Cardiac ventricle fibroblast (primary cell): ENCODE results near the gene SHANK3. TPM values are rescaled to one million over a fixed set of nuclear protein-coding genes. Genes with fewer than 3 reads are reported as not detected.

ENCODE experiments used
- total RNA-seq: library from RNA; depleted of rRNA; stranded (reverse); fragments of >200 nt; gene quantifications from 2 replicates; pipeline ENCODE4 v1.2.3, GENCODE V29; 2015

SHANK3 gene
- 2.4 and 2.6 TPM in 2 replicates for total RNA-seq

DNA sequence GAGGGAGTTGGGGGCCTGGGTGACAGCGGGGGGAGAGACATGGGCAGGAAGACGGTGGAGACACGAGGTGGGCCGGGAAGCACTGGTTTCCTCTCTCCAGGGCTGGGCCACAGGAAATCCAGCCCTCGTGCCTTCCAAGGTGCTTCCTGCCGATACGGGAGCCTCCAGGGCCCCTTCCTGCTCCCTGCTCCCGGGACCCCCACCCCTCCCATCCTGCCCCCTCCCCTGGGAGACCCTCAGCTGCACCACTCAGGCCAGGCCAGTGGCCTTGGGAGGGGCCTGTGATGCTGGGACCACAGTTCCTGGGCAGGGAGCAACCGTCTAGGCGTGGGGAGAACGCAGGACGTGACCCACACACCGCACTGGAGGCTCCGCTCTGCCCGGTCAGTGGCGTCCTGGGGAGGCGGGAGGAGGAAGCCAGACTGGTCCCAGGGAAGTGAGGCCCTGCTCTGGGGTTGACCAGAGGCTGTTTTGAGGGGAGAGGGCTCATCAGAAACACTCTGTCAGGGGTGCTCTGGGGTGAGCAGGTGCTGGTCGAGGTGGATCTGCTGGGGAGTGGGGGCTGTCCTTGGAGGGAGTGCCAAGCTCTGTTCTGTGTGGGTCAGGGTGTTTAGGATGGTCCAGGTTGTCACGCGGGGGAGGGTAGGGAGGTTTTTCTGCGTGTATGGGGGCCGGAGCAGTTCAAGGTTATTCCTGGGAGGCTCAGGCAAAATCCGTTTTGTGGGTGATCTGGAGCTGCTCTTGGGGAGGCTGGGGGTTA, at the start of gene SHANK3:
Gene SHANK3 (plus strand): TSS at position 353 of the 760 bp plus-strand sequence.

GRCh38 chr22:50627642-50628542, 44.7 kb upstream of the SHANK3 start, which contains the start of gene ARSA:
Gene ARSA, minus strand, starts transcription at chr22:50628152. Its CDS starts 373 bp downstream, at chr22:50627779.

Other genes with a start within 250 kb of the SHANK3 start
- 40.4 and 54.6 TPM in 2 replicates for gene SBF1, start 197.8 kb upstream of the SHANK3 start, total RNA-seq
- 2.0 and 9.4 TPM in 2 replicates for gene ADM2, start 191.3 kb upstream of the SHANK3 start, total RNA-seq
- gene MIOX, start 186.0 kb upstream of the SHANK3 start, total RNA-seq, result not detected in 2 replicates
- gene LMF2, start 165.1 kb upstream of the SHANK3 start, total RNA-seq, result 66.0 and 69.6 TPM in 2 replicates
- gene NCAPH2, start 164.6 kb upstream of the SHANK3 start, total RNA-seq, result 17.7 and 20.5 TPM in 2 replicates
- 1.5 and 4.2 TPM in 2 replicates for gene SCO2, start 147.2 kb upstream of the SHANK3 start, total RNA-seq
- gene TYMP, start 142.8 kb upstream of the SHANK3 start, total RNA-seq, result 31.7 and 36.5 TPM in 2 replicates
- not detected in 2 replicates for gene KLHDC7B, start 126.9 kb upstream of the SHANK3 start, total RNA-seq
- gene SYCE3, start 109.9 kb upstream of the SHANK3 start, total RNA-seq, result 3.5 TPM in 1 of 2 replicates, not detected in the other
- 0.12 and 0.98 TPM in 2 replicates for gene CPT1B, start 94.4 kb upstream of the SHANK3 start, total RNA-seq
- gene CHKB, start 90.0 kb upstream of the SHANK3 start, total RNA-seq, result 16.0 and 18.5 TPM in 2 replicates
- 0.24 and 0.50 TPM in 2 replicates for gene MAPK8IP2, start 72.0 kb upstream of the SHANK3 start, total RNA-seq
- gene ARSA, start 44.7 kb upstream of the SHANK3 start, total RNA-seq, result 41.6 and 47.2 TPM in 2 replicates
- gene ACR, start 65.4 kb downstream of the SHANK3 start, total RNA-seq, result 0.19 TPM in 1 of 2 replicates, not detected in the other
- gene RABL2B, start 110.8 kb downstream of the SHANK3 start, total RNA-seq, result 6.1 and 8.9 TPM in 2 replicates